HG03135 (cell line): Measurements from ENCODE around the gene EEF1AKMT4.
"Not testable (repeated sequence)": the region's sequence is repeated elsewhere in the genome, so short reads cannot be mapped to it uniquely, and the experiment has no call there.

ENCODE experiments used
- ATAC-seq: cut with Tn5 transposase; IDR thresholded peaks from one replicate; pipeline ENCODE4 v1.9.1; 2021; ENCODE audit warnings: mild to moderate bottlenecking, moderate library complexity; ENCODE audit not compliant: unreplicated experiment

Gene EEF1AKMT4

GRCh38 chr3:184259878-184260723 lies 10.6 kb downstream of the EEF1AKMT4 start:
- ATAC-seq = no peak

- no peak for ATAC-seq
Measured at GRCh38 chr3:184260724-184261269, 11.3 kb downstream of the EEF1AKMT4 start.

DNA sequence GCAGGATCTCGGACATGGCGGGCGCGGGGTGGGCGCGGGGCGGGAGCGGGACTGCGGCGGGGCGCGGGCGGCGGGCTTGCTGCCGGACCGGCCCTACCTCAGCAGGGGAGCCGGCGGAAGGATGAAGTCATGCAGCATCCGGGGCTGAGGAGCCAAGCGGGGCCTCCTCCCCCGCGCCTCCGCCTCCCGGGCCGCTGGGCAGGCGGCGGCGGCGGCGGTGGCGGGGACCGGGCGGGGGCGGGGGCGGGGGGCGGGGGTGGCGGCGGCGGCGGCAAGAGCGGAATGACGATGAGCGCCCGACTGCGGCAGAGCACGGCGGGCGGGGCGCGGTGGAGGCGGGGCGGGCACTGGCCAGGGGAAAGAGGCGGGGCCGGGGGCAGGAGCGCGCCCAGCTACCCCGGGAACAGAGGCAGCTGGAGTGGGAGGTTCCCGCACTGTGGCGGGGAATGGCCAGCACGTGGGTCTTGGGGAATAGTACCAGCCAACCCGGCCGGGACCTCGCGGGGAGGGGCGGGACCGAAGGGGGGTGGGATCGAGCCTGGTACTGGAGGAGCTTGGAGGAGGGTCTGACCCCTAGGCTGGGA lies 11.9 kb downstream of the EEF1AKMT4 start, which contains the start of gene CAMK2N2:
CAMK2N2 (minus strand) TSS at position 284 of the 584 bp plus-strand sequence; CDS start at position 16, 268 bp downstream.
- ATAC-seq = no peak

GRCh38 chr3:184261854-184262763 lies 12.6 kb downstream of the EEF1AKMT4 start:
- no peak for ATAC-seq

DNA sequence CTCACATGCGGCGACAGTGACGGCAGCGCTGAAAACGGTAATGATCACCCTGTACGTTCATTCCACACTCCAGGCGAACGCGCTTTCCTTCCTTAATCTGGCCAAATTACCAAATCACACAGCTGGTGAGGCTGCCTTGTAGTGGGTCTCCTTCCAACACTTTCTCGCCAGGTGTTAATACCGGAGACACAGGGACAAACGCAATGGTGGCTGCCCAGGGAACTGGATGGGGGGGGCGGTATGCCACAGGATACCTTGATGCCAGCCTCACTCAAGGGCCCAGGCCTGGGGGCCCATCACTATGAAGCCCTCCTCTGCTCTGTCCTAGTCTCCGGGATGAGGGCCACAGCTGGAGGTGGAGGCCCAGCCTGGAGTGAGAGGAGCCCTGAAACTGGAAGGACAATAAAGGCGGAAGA lies 13.3 kb downstream of the EEF1AKMT4 start:
- no peak for ATAC-seq

DNA sequence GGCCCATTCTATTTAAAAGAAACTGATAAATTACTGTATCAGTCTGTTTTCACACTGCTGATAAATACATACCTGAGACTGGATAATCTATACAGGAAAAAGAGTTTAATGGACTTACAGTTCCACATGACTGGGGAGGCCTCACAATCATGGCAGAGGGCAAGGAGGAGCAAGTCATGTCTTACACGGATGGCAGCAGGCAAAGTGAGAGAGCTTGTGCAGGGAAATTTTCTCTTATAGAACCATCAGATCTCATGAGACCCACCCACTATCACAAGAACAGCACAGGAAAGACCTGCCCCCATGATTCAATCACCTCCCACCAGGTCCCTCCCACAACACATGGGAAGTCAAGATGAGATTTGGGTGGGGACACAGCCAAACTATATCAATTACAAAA lies 17.8 kb downstream of the EEF1AKMT4 start:
- not testable (repeated sequence) for ATAC-seq

GRCh38 chr3:184272269-184272668 lies 22.8 kb downstream of the EEF1AKMT4 start:
- no peak for ATAC-seq

GRCh38 chr3:184275381-184275701 lies 25.9 kb downstream of the EEF1AKMT4 start:
- no peak for ATAC-seq

GRCh38 chr3:184275961-184276910 lies 26.8 kb downstream of the EEF1AKMT4 start, which contains the start of gene ECE2:
Gene ECE2 (plus strand): TSS chr3:184276022. CDS start chr3:184276154, 132 bp downstream.
- no peak for ATAC-seq

DNA sequence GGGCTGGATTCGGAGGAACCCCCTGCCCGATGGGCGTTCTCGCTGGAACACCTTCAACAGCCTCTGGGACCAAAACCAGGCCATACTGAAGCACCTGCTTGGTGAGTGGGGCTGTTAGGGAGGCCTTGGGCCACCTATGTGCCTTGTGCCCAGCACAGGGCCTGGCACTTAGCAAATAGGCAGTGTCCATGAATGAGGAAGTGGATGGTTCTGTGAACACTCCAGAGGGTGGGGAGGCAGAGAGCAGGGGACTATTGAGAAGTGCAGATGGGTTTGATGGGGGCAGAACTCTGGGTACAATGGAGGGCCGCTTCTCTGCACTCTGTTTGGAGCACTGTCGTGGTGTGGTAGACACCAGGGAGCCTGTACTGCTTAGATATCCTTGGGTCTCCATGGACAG lies 27.9 kb downstream of the EEF1AKMT4 start:
- no peak for ATAC-seq

DNA sequence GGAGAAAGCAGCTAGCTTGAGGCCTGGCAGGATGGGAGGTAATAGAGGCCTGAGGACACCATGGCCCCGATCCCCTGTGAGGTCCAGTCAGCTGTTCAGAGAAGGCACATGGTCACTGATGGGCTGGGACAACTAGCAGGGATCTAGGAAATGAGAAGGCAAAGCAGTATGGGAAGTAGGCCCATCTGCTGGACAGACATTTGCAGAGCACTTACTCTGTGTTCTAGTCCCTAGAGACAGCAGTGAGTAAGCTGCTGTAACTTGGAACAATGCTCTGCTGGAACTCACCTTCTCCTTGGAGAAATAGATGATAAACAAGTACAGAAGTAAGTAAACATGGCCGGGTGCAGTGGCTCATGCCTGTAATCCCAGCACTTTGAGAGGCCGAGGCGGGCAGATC lies 33.5 kb downstream of the EEF1AKMT4 start:
- ATAC-seq = no peak

DNA sequence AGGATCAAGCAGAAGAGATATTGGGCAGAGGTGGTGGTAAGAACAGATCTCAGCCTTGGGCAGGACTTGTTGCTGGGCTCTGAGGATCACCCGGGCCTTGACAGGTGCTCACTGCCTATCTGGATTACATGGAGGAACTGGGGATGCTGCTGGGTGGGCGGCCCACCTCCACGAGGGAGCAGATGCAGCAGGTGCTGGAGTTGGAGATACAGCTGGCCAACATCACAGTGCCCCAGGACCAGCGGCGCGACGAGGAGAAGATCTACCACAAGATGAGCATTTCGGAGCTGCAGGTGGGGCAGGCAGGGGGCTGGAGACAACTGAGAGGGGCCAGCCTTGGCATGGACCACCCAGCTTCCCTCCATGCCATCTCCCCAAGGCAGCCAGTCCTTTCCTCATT lies 34.2 kb downstream of the EEF1AKMT4 start:
- no peak for ATAC-seq

DNA sequence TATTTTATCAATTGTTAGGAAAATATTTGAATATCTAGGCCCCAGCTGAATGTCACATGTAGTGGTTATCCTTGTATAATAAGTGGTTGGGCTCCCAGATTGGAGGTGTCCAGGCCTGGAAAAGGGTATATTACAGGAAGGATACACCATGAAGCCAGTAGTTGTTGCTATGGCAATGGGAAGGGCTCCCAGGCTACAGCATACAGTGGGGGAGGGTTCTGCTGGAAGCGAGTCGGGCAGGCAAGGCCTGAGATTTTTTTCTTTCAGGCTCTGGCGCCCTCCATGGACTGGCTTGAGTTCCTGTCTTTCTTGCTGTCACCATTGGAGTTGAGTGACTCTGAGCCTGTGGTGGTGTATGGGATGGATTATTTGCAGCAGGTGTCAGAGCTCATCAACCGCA lies 35.2 kb downstream of the EEF1AKMT4 start:
- no peak for ATAC-seq

DNA sequence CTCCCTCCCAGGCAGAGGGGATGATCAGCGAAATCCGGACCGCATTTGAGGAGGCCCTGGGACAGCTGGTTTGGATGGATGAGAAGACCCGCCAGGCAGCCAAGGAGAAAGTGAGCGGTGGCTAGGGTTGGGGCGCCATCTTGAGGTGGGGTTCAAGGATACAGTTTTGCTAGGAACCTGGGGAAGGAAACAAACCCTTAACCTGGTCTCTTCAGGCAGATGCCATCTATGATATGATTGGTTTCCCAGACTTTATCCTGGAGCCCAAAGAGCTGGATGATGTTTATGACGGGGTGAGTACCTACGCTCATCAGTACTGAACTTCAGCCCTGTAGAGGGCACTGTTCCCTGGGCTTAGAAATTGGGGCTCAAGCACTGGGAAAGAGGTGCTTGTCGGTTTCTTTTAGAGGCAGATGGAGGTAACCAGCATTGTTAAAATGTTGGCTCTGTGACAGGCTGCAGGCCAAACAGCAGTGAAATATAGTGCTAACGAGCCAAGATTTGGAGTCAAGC lies 40.0 kb downstream of the EEF1AKMT4 start:
- no peak for ATAC-seq

GRCh38 chr3:184290331-184290730 lies 40.9 kb downstream of the EEF1AKMT4 start:
- ATAC-seq = no peak

DNA sequence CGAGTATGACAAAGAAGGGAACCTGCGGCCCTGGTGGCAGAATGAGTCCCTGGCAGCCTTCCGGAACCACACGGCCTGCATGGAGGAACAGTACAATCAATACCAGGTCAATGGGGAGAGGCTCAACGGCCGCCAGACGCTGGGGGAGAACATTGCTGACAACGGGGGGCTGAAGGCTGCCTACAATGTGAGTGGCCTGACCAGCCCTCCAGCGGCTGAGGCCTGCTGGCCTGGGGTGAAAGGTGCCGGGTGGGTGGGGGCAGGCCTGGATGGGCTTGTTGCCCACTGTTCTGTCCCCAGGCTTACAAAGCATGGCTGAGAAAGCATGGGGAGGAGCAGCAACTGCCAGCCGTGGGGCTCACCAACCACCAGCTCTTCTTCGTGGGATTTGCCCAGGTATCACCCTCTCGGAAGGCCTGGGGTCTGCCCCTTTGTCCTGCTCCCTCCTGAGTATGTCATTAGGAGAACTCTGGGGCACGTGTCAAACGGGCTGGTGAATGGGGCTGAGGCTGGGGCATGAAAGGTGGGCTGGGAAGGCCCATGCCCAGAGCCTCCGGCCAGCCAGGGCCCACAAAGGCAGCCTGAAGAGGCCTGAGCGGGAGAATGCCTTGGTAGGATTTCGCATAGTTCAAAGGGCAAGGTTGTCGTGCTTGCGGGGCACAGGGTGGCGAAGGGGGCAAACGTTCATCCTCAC lies 41.7 kb downstream of the EEF1AKMT4 start:
- no peak for ATAC-seq

DNA sequence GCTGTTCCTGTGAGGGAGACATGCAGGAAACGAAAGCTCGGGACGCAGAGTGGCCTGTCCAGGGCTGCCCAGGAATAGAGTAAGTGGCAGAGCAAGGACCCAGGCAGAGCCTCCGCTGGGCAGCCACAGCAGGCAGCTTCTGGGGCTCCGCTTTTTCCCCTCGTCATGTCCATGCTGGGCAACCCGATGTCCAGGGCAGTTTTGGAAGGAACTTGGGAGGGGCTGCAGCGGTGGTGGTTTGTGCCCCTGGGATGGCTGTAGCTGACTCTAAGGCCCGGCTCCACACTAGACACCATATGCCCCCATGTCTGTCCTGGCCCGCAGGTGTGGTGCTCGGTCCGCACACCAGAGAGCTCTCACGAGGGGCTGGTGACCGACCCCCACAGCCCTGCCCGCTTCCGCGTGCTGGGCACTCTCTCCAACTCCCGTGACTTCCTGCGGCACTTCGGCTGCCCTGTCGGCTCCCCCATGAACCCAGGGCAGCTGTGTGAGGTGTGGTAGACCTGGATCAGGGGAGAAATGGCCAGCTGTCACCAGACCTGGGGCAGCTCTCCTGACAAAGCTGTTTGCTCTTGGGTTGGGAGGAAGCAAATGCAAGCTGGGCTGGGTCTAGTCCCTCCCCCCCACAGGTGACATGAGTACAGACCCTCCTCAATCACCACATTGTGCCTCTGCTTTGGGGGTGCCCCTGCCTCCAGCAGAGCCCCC lies 42.4 kb downstream of the EEF1AKMT4 start:
- ATAC-seq = no peak

- no peak for ATAC-seq
Measured at GRCh38 chr3:184295771-184296170, 46.3 kb downstream of the EEF1AKMT4 start.
